ENCODE measurements around the gene NOP53.

Gene NOP53

GRCh38 chr19:47749326-47749725 lies 4.0 kb downstream of the NOP53 start:
- DNase-seq, result no peak
- in situ Hi-C loops (cut with HindIII; ENCODE audit: low pct_ligation_motif_present, low sequenced_read_pairs), result no loop called here
- H3K27me3 ChIP-seq (replicated peaks), result no peaks in the 10 kb centered on the region
- peaks cover 64% of the 10 kb centered on the region for H3K36me3 ChIP-seq (replicated peaks)
- no peak overlapping the region for H3K4me3 ChIP-seq (ENCODE audit: low read depth, low read length)
- no peak overlapping the region for H3K27ac ChIP-seq
- no peak for TF ChIP-seq CTCF (IDR thresholded peaks at IDR 0.05; ENCODE audit: low read depth, low read length, missing control alignments)

DNA sequence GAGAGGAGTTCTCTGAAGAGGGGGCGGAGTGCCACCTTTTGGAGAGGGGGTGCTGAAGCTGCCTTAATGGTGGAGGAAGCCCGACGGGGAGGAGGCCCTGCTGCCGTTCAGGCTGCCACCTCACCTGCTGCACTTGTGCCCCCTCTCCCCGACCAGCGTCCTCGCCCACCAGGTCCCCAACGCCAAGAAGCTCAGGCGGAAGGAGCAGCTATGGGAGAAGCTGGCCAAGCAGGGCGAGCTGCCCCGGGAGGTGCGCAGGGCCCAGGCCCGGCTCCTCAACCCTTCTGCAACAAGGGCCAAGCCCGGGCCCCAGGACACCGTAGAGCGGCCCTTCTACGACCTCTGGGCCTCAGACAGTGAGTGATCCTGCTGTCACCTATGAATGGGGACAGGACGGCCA lies 5.4 kb downstream of the NOP53 start:
- in situ Hi-C loops (cut with HindIII; ENCODE audit: low pct_ligation_motif_present, low sequenced_read_pairs), result no loop called here
- TF ChIP-seq CTCF (IDR thresholded peaks at IDR 0.05; ENCODE audit: low read depth, low read length, missing control alignments), result no peak
- no peak overlapping the region for H3K4me3 ChIP-seq (ENCODE audit: low read depth, low read length)
- H3K27me3 ChIP-seq (replicated peaks), result no peaks in the 10 kb centered on the region
- DNase-seq, result no peak
- H3K36me3 ChIP-seq (replicated peaks), result peaks cover 77% of the 10 kb centered on the region
- H3K27ac ChIP-seq, result no peak overlapping the region

DNA sequence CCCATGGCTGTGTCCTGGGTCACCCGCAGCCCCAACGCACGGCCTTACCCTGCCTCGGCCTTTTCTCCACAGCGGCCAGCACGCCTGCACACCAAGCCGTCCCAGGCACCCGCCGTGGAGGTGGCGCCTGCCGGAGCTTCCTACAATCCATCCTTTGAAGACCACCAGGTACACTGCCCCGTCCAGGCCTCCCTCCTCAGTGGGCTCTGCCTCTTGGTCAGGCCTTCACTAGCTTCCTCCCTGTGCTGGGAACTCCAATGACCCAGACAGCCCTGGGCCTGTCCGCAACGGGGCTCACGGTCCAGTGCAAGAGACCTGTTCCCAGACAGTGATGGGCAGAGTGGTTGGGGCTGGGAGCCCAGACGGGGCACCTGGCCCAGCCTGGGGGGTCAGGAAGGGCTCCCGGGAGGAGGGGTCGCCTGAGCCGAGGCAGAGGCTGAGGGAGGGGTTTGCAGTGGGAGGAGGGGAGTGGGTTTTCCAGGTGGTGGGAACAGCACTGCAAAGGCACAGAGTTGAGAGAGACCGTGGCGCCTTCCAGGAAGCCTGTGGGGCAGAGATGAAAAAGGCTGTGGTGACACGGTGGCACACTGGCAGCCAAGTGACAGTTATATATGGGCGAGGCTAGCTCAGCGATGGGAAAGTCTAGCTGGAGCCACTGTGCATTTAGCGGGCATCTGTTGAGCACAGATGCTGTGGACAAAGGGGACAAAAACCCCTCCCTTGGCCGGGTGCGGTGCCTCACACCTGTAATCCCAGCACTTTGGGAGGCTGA lies 7.3 kb downstream of the NOP53 start:
- TF ChIP-seq CTCF (IDR thresholded peaks at IDR 0.05; ENCODE audit: low read depth, low read length, missing control alignments), result no peak
- no peak for DNase-seq
- H3K36me3 ChIP-seq (replicated peaks), result peaks cover 90% of the 10 kb centered on the region
- H3K4me3 ChIP-seq (ENCODE audit: low read depth, low read length), result no peak overlapping the region
- H3K27me3 ChIP-seq (replicated peaks), result no peaks in the 10 kb centered on the region
- in situ Hi-C loops (cut with HindIII; ENCODE audit: low pct_ligation_motif_present, low sequenced_read_pairs), result no loop called here
- H3K27ac ChIP-seq, result no peak overlapping the region

DNA sequence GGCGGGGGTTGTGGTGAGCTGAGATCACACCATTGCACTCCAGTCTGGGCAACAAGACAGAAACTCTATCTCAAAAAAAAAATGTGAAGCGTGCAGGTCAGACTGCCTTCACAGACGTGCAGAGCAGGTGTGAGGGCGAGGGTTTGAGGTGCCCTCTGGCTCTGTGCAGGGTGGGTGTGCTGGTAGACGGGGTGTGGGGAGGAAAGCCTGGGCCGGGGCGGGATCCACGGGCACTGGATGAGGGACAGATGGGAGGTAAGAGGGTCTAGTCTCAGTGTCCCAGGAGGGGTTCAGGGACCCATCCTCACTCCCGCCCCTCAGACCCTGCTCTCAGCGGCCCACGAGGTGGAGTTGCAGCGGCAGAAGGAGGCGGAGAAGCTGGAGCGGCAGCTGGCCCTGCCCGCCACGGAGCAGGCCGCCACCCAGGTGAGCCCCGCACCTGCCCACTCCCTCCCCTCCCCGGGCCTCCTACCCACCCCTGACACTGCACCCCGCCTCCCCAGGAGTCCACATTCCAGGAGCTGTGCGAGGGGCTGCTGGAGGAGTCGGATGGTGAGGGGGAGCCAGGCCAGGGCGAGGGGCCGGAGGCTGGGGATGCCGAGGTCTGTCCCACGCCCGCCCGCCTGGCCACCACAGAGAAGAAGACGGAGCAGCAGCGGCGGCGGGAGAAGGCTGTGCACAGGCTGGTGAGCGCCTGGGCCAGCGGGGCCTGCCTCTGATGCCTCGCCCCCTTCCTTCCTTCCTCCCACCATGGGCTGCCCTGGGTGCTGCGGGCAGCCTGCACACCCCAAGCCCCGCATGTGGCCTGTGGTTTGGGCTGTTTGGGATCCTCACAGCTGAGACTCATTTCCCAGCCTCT lies 9.1 kb downstream of the NOP53 start:
- in situ Hi-C loops (cut with HindIII; ENCODE audit: low pct_ligation_motif_present, low sequenced_read_pairs), result no loop called here

GRCh38 chr19:47755065-47755761 lies 9.9 kb downstream of the NOP53 start:
- in situ Hi-C loops (cut with HindIII; ENCODE audit: low pct_ligation_motif_present, low sequenced_read_pairs), result no loop called here
- DNase-seq, result no peak
- no peak overlapping the region for H3K27ac ChIP-seq
- TF ChIP-seq CTCF (IDR thresholded peaks at IDR 0.05; ENCODE audit: low read depth, low read length, missing control alignments), result no peak
- peaks cover 80% of the 10 kb centered on the region for H3K36me3 ChIP-seq (replicated peaks)
- H3K27me3 ChIP-seq (replicated peaks), result no peaks in the 10 kb centered on the region
- H3K4me3 ChIP-seq (ENCODE audit: low read depth, low read length), result no peak overlapping the region

More for the DNA sequence above, 9.1 kb downstream of the NOP53 start:
- H3K27me3 ChIP-seq (replicated peaks), result no peaks in the 10 kb centered on the region
- H3K4me3 ChIP-seq (ENCODE audit: low read depth, low read length), result no peak overlapping the region
- no peak for TF ChIP-seq CTCF (IDR thresholded peaks at IDR 0.05; ENCODE audit: low read depth, low read length, missing control alignments)
- peaks cover 84% of the 10 kb centered on the region for H3K36me3 ChIP-seq (replicated peaks)
- H3K27ac ChIP-seq, result no peak overlapping the region
- DNase-seq, result no peak

All from brain microvascular endothelial cell (primary cell).